SK-N-SH treated with all-trans-retinoic acid at 6 μM for 48 hours (cell line): ENCODE measurements around the gene CSH1.
"Not testable (repeated sequence)": the region's sequence is repeated elsewhere in the genome, so short reads cannot be mapped to it uniquely, and the experiment has no call there.

Source experiments
- ATAC-seq: fragments of 200-7000 bp; cut with Tn5 transposase; 3 replicates; pipeline ENCODE4 v1.9.1; 2020; ENCODE audit warnings: mild to moderate bottlenecking, moderate library complexity
- ARNTL ChIP-seq: fragments of 450-650 bp; formaldehyde crosslinking; IDR thresholded peaks from 2 replicates; pipeline ENCODE4 v1.5.0; 2020; ENCODE audit warnings: low read depth, mild to moderate bottlenecking, moderate library complexity, borderline replicate concordance
- CREB5 ChIP-seq: fragments of 250-450 bp; sonication (Bioruptor Pico); IDR thresholded peaks from 2 replicates; pipeline ENCODE4 v1.5.1; 2020; ENCODE audit warnings: low read depth, mild to moderate bottlenecking, moderate library complexity
- CSDC2 ChIP-seq: fragments of 250-450 bp; sonication (Bioruptor Pico); IDR thresholded peaks from 2 replicates; pipeline ENCODE4 v1.5.0; 2020; ENCODE audit warnings: mild to moderate bottlenecking, moderate library complexity
- CSRNP3 ChIP-seq: fragments of 250-450 bp; sonication (Bioruptor Pico); IDR thresholded peaks from 2 replicates; pipeline ENCODE4 v1.5.1; 2021; ENCODE audit warnings: mild to moderate bottlenecking, moderate library complexity
- ESRRG ChIP-seq: fragments of 250-450 bp; sonication (Bioruptor Pico); IDR thresholded peaks from 2 replicates; pipeline ENCODE4 v1.6.1; 2021; ENCODE audit warnings: mild to moderate bottlenecking
- GLIS3 ChIP-seq: fragments of 250-450 bp; sonication (Bioruptor Pico); IDR thresholded peaks from 2 replicates; pipeline ENCODE4 v1.5.0; 2020; ENCODE audit warnings: mild to moderate bottlenecking, moderate library complexity
- ISL1 ChIP-seq: fragments of 250-450 bp; sonication (Bioruptor Pico); IDR thresholded peaks from 2 replicates; pipeline ENCODE4 v2.1.2; 2022; ENCODE audit warnings: mild to moderate bottlenecking, moderate library complexity
- OSR1 ChIP-seq: fragments of 250-450 bp; sonication (Bioruptor Pico); IDR thresholded peaks from 2 replicates; pipeline ENCODE4 v1.8.0; 2022; ENCODE audit warnings: moderate library complexity, mild to moderate bottlenecking, inconsistent platforms
- PATZ1 ChIP-seq: fragments of 250-450 bp; sonication (Bioruptor Pico); IDR thresholded peaks from 2 replicates; pipeline ENCODE4 v1.8.0; 2020; ENCODE audit warnings: mild to moderate bottlenecking, moderate library complexity, borderline replicate concordance
- PPARA ChIP-seq: fragments of 250-450 bp; sonication (Bioruptor Pico); IDR thresholded peaks from 2 replicates; pipeline ENCODE4 v1.5.0; 2020; ENCODE audit warnings: mild to moderate bottlenecking, borderline replicate concordance
- SNAI2 ChIP-seq: fragments of 250-450 bp; sonication (Bioruptor Pico); IDR thresholded peaks from 2 replicates; pipeline ENCODE4 v1.5.0; 2020; ENCODE audit warnings: mild to moderate bottlenecking, moderate library complexity
- TOX ChIP-seq: fragments of 250-450 bp; sonication (Bioruptor Pico); IDR thresholded peaks from 2 replicates; pipeline ENCODE4 v1.8.0; 2021; ENCODE audit warnings: mild to moderate bottlenecking, moderate library complexity, borderline replicate concordance
- ZFP3 ChIP-seq: fragments of 250-450 bp; sonication (Bioruptor Pico); IDR thresholded peaks from 2 replicates; pipeline ENCODE4 v1.5.0; 2020; ENCODE audit warnings: mild to moderate bottlenecking, moderate library complexity
- ZFP30 ChIP-seq: fragments of 450-650 bp; formaldehyde crosslinking; IDR thresholded peaks from 2 replicates; pipeline ENCODE4 v1.5.0; 2022; ENCODE audit warnings: mild to moderate bottlenecking, moderate library complexity
- ZNF565 ChIP-seq: fragments of 450-650 bp; formaldehyde crosslinking; conservative IDR thresholded peaks from 2 replicates; pipeline ENCODE4 v1.5.0; 2020; ENCODE audit warnings: low read depth, mild to moderate bottlenecking, moderate library complexity
- ZNF70 ChIP-seq: fragments of 450-650 bp; formaldehyde crosslinking; IDR thresholded peaks from 2 replicates; pipeline ENCODE4 v1.5.0; 2020; ENCODE audit warnings: mild to moderate bottlenecking, moderate library complexity
- ZNF8 ChIP-seq: fragments of 450-650 bp; formaldehyde crosslinking; IDR thresholded peaks from 2 replicates; pipeline ENCODE4 v1.5.0; 2020; ENCODE audit warnings: mild to moderate bottlenecking, moderate library complexity

The CSH1 gene

GRCh38 chr17:63920779-63921178 is 24.4 kb upstream of the CSH1 start:
- not testable (repeated sequence) for ATAC-seq

GRCh38 chr17:63920050-63920449 is 23.7 kb upstream of the CSH1 start:
- ATAC-seq: not testable (repeated sequence)

GRCh38 chr17:63919311-63919723 is 22.9 kb upstream of the CSH1 start:
- peak; percentile 96 for ATAC-seq
- TF ChIP-seq ARNTL (CRISPR knock-in tag) (no peak), ZNF565 (CRISPR knock-in tag) (no peak), GLIS3 (CRISPR knock-in tag) (no peak), ZNF8 (CRISPR knock-in tag) (no peak), ZFP3 (no peak), CSDC2 (CRISPR knock-in tag) (no peak), CSRNP3 (CRISPR knock-in tag) (no peak), OSR1 (CRISPR knock-in tag) (no peak), TOX (no peak), PATZ1 (no peak), CREB5 (CRISPR knock-in tag) (no peak), ZNF70 (CRISPR knock-in tag) (no peak), SNAI2 (no peak), PPARA (CRISPR knock-in tag) (no peak), ZFP30 (CRISPR knock-in tag) (no peak), ISL1 (CRISPR knock-in tag) (no peak), ESRRG (no peak)
- TF ChIP-seq, all 23 proteins: peak for 0

GRCh38 chr17:63918789-63919305 is 22.5 kb upstream of the CSH1 start, which contains the start of gene GH1:
Gene GH1 (minus strand): TSS chr17:63918839. CDS start chr17:63918776, 63 bp downstream.
- ATAC-seq: not testable (repeated sequence)

- ATAC-seq: no peak
- TF ChIP-seq PPARA (CRISPR knock-in tag) (no peak), ZFP30 (CRISPR knock-in tag) (no peak)
Observed at GRCh38 chr17:63918305-63918704, 21.9 kb upstream of the CSH1 start.

- TF ChIP-seq CSRNP3 (CRISPR knock-in tag) (no peak), ARNTL (CRISPR knock-in tag) (no peak), OSR1 (CRISPR knock-in tag) (no peak), ZFP30 (CRISPR knock-in tag) (no peak)
- ATAC-seq: no peak
Observed at GRCh38 chr17:63917646-63918045, 21.3 kb upstream of the CSH1 start.

- ATAC-seq: not testable (repeated sequence)
Observed at GRCh38 chr17:63917206-63917605, 20.8 kb upstream of the CSH1 start.
